Measurements from ENCODE around the gene SCAF4.
"Not testable (repeated sequence)": the region's sequence is repeated elsewhere in the genome, so short reads cannot be mapped to it uniquely, and the experiment has no call there.

Gene SCAF4

DNA sequence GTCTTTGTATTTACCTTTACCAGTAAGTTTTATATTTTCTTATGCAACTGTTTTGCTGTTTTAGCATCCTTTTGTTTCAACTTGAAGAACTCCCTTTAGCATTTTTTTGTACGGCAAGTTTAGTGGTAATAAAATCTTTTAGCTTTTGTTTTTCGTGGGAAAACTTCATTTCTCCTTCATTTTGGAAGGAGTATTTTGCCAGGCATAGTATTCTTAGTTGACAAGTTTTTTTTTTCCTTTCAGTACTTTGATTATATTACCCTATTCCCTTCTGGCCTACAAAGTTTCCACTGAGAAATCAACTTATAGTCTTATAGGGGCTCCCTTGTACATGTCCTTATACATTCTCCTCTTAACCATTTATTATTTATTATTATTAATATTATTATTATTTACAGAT, 95.0 kb downstream of the SCAF4 start:
- H3K27me3 Mint-ChIP-seq (ENCODE audit: low read depth): no peaks in the 10 kb centered on the region
- H3K9me3 Mint-ChIP-seq: peaks cover 8% of the 10 kb centered on the region
- no peak overlapping the region for H3K4me3 Mint-ChIP-seq
- no peaks in the 10 kb centered on the region for H3K4me1 Mint-ChIP-seq (ENCODE audit: low read depth)
- no peak overlapping the region for H3K27ac Mint-ChIP-seq
- H3K36me3 Mint-ChIP-seq (ENCODE audit: low read depth): no peaks in the 10 kb centered on the region

DNA sequence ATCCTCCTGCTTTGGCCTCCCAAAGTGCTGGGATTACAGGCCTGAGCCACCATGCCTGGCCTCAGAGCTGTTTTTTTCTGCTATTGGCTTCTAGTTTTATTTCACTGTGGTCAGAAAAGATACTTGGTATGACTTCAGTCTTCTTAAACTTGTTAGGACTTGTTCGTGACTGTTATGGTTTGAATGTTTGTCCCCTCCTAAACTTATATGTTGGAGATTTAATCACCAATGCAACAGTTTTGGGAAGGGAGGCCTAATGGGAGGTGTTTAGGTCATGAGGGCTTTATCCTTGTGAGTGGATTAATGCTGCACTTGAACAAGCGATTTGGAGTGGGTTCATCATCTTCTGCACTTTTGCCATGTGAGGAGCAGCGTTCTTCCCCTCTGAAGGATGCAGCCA, 96.9 kb downstream of the SCAF4 start:
- no peak overlapping the region for H3K27ac Mint-ChIP-seq
- no peak overlapping the region for H3K4me3 Mint-ChIP-seq
- H3K9me3 Mint-ChIP-seq: peaks cover 8% of the 10 kb centered on the region
- H3K4me1 Mint-ChIP-seq (ENCODE audit: low read depth): no peaks in the 10 kb centered on the region
- no peaks in the 10 kb centered on the region for H3K36me3 Mint-ChIP-seq (ENCODE audit: low read depth)
- H3K27me3 Mint-ChIP-seq (ENCODE audit: low read depth): no peaks in the 10 kb centered on the region

DNA sequence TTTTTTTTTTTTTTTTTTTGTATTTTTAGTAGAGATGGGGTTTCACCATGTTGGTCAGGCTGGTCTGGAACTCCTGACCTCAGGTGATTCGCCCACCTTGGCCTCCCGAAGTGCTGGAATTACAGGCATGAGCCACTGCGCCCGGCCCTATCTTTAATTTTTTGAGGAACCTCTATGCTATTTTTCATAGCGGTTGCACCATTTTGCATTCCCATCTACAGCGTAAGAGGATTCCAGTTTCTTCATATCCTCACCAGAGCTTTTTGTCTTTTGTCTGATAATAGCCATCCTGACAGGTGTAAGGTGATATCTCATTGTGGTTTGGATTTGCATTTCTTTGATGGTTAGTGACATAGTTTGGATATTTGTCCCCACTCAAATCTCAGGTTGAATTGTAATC, 100.0 kb downstream of the SCAF4 start:
- H3K36me3 Mint-ChIP-seq (ENCODE audit: low read depth); H3K27ac Mint-ChIP-seq; H3K4me1 Mint-ChIP-seq (ENCODE audit: low read depth); H3K27me3 Mint-ChIP-seq (ENCODE audit: low read depth); H3K4me3 Mint-ChIP-seq; H3K9me3 Mint-ChIP-seq: not testable (repeated sequence)

DNA sequence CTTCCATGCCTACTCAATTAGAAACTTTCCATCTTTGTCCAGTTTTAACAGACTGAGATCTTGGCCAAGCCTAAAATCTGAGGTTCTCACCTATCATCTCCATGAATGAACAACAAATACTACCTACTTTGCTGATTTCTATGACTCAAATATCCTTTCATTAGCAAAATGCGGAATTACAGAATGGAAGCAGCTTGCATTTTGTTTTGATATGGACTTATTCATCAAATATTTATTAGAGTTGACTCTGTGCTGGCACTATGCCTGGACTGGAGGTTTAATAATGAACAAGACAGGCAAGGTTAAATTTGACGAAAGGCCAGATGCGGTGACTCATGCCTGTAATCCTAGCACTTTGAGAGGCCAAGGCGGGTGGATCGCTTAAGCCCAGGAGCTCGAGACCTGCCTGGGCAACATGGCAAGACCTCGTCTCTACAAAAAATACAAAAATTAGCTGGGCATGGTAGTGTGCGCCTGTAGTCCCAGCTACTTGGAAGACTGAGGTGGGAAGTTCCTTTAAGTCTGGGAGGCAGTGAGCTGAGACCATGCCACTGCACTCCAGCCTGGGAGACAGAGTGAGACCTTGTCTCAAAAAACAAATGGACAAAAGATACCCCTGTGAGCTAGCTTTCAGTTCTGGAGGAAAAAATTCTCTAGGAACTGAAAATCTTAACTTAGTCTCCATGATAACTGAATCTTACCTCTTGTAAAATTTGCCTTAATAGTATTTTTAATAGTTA, 101.8 kb downstream of the SCAF4 start:
- no peak overlapping the region for H3K4me3 Mint-ChIP-seq
- no peaks in the 10 kb centered on the region for H3K36me3 Mint-ChIP-seq (ENCODE audit: low read depth)
- H3K27me3 Mint-ChIP-seq (ENCODE audit: low read depth): peaks cover 5% of the 10 kb centered on the region
- no peaks in the 10 kb centered on the region for H3K4me1 Mint-ChIP-seq (ENCODE audit: low read depth)
- H3K27ac Mint-ChIP-seq: no peak overlapping the region
- H3K9me3 Mint-ChIP-seq: peaks cover 3% of the 10 kb centered on the region

DNA sequence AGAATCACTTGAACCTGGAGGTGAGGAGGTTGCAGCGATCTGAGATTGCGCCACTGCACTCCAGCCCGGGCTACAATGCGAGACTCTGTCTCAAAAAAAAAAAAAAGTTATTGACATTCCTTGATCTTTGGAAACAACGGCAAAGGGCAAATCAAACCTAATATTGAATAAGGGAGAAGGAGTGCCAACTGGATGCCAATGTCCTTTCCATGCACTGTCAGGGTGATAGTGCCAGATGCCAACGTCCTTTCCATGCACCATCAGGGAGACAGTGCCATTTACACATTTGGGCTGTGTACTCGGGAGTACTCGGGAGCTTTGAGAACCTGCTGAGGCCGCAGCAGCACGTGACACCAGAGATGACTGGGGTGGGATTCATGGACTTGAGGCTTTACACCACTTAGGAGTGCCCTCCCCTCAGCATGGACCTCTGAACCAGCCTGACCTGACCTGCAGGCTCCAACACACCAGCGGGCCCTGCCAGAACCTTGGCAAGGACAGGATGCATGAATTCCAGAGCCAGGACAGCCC, 106.9 kb downstream of the SCAF4 start:
- H3K4me1 Mint-ChIP-seq (ENCODE audit: low read depth): peaks cover 8% of the 10 kb centered on the region
- no peak overlapping the region for H3K27ac Mint-ChIP-seq
- no peak overlapping the region for H3K4me3 Mint-ChIP-seq
- peaks cover 8% of the 10 kb centered on the region for H3K27me3 Mint-ChIP-seq (ENCODE audit: low read depth)
- no peaks in the 10 kb centered on the region for H3K36me3 Mint-ChIP-seq (ENCODE audit: low read depth)
- H3K9me3 Mint-ChIP-seq: no peaks in the 10 kb centered on the region

DNA sequence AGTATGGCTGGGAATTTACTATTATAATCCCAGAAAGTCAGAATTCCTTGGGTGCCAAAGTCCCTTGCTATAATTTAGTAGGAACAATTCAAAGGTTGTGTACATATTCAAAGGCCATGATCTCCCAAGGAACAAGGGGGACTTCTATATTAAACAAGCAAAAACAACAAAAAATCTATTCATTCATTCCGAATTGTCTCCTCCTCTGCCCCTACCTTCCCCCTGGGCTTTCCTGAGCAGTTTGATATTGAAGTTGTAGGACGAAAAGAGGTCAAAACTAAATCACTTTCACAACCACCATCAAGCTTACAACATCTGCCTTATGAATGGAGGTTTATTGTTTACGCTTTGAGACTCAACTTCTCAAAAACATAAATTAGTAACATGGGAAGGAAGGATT, 107.7 kb downstream of the SCAF4 start:
- H3K27ac Mint-ChIP-seq: no peak overlapping the region
- H3K36me3 Mint-ChIP-seq (ENCODE audit: low read depth): no peaks in the 10 kb centered on the region
- H3K27me3 Mint-ChIP-seq (ENCODE audit: low read depth): peaks cover 8% of the 10 kb centered on the region
- H3K4me1 Mint-ChIP-seq (ENCODE audit: low read depth): peaks cover 8% of the 10 kb centered on the region
- H3K4me3 Mint-ChIP-seq: no peak overlapping the region
- peaks cover under 1% of the 10 kb centered on the region for H3K9me3 Mint-ChIP-seq

DNA sequence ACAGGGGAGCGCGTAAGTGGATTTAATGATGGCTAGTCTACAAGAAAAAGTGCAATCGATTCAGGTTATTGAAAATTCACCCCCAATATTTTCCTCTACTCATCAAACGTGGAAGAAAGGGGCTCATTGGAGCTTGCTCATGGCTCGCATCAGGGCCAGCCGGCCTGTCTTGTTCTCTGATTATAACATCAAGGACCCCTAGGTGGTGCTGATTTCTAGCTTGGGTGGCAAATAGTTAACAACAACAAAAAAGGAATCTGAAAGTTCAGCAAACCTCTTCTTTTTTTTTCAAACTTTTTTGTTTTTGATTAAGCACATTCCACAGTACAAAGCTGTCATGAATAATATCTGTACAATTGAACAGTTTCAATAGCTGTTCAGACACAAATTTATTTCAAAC, 108.3 kb downstream of the SCAF4 start:
- Mint-ChIP-seq H3K4me3 (no peak overlapping the region), H3K36me3 (ENCODE audit: low read depth) (no peaks in the 10 kb centered on the region), H3K27ac (no peak overlapping the region), H3K4me1 (ENCODE audit: low read depth) (peaks cover 10% of the 10 kb centered on the region), H3K9me3 (peaks cover 4% of the 10 kb centered on the region), H3K27me3 (ENCODE audit: low read depth) (peaks cover 7% of the 10 kb centered on the region)

DNA sequence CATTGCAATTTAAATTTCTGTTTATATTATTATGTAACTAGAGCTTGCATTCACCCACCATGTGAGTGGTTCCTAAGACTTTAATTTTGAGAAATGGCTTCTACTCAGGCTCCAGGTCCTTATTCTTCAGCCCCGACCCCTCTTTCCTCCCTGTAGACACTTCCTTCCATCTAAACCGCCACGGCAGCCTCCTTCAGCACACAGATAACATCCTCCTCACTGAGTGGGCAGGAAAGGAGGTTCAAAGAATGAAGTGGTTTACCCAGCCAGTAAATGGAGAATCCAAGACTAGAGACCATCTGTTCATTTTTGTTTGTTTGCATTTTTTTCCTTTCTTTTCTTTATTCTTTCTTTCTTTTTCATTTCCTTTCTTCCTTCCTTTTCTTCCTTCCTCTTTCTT, 109.5 kb downstream of the SCAF4 start:
- no peak overlapping the region for H3K27ac Mint-ChIP-seq
- no peaks in the 10 kb centered on the region for H3K36me3 Mint-ChIP-seq (ENCODE audit: low read depth)
- H3K9me3 Mint-ChIP-seq: peaks cover 4% of the 10 kb centered on the region
- H3K4me1 Mint-ChIP-seq (ENCODE audit: low read depth): peaks cover 10% of the 10 kb centered on the region
- no peak overlapping the region for H3K4me3 Mint-ChIP-seq
- peaks cover 3% of the 10 kb centered on the region for H3K27me3 Mint-ChIP-seq (ENCODE audit: low read depth)
